Karpas-422 (cell line): Measurements from ENCODE around the gene EIF2A. TPM values are rescaled to one million over a fixed set of nuclear protein-coding genes. Genes with fewer than 3 reads are reported as not detected.
"Not testable (repeated sequence)": the region's sequence is repeated elsewhere in the genome, so short reads cannot be mapped to it uniquely, and the experiment has no call there.

ENCODE experiments used
- DNase-seq: peaks from one replicate; pipeline ENCODE4 v3.0.0-alpha.2; 2015
- H2AFZ ChIP-seq: fragments of 200-600 bp; sonication (generic); 2 replicates; pipeline ENCODE4 v1.6.1; 2014; ENCODE audit warnings: antibody characterized with exemption, low read length, mixed read lengths
- H3K27ac ChIP-seq: fragments of 200-600 bp; sonication (generic); 2 replicates; pipeline ENCODE4 v1.5.1; 2014; ENCODE audit warnings: mild to moderate bottlenecking, low read length, moderate library complexity
- H3K27me3 ChIP-seq: fragments of 200-600 bp; sonication (generic); 2 replicates; pipeline ENCODE4 v1.6.1; 2014; ENCODE audit warnings: low read length, mixed read lengths
- H3K36me3 ChIP-seq: fragments of 200-600 bp; sonication (generic); 2 replicates; pipeline ENCODE4 v1.6.1; 2014; ENCODE audit warnings: low read length, mixed read lengths; ENCODE audit not compliant: insufficient read depth
- H3K4me1 ChIP-seq: fragments of 200-600 bp; sonication (generic); 2 replicates; pipeline ENCODE4 v1.6.1; 2014; ENCODE audit warnings: mild to moderate bottlenecking, low read length, mixed read lengths
- H3K4me2 ChIP-seq: fragments of 200-600 bp; sonication (generic); 2 replicates; pipeline ENCODE4 v1.6.1; 2014; ENCODE audit warnings: low read length, low read depth, mild to moderate bottlenecking; ENCODE audit not compliant: poor library complexity, severe bottlenecking
- H3K4me3 ChIP-seq: fragments of 200-600 bp; sonication (generic); 2 replicates; pipeline ENCODE4 v1.5.1; 2014; ENCODE audit warnings: mild to moderate bottlenecking, antibody characterized with exemption, low read length, mixed read lengths
- H3K79me2 ChIP-seq: fragments of 200-600 bp; sonication (generic); 2 replicates; pipeline ENCODE4 v1.6.1; 2014; ENCODE audit warnings: mild to moderate bottlenecking, low read length, mixed read lengths
- H3K9ac ChIP-seq: fragments of 200-600 bp; sonication (generic); 2 replicates; pipeline ENCODE4 v1.6.0; 2014; ENCODE audit warnings: low read length
- H3K9me2 ChIP-seq: fragments of 200-600 bp; sonication (generic), shearing (Covaris generic); replicated peaks from 2 replicates; pipeline ENCODE4 v1.6.0; 2014; ENCODE audit warnings: mild to moderate bottlenecking, low read length, moderate library complexity; ENCODE audit not compliant: insufficient read depth
- H3K9me3 ChIP-seq: fragments of 300-700, 200-600 bp; sonication (generic); 2 replicates; pipeline ENCODE4 v1.6.1; 2014; ENCODE audit warnings: low read length, mixed read lengths
- H4K20me1 ChIP-seq: fragments of 200-600 bp; sonication (generic); 2 replicates; pipeline ENCODE4 v1.6.1; 2014; ENCODE audit warnings: mild to moderate bottlenecking, antibody characterized with exemption, low read length, low read depth; ENCODE audit not compliant: insufficient read depth
- total RNA-seq: library from RNA; depleted of rRNA; stranded (reverse); fragments of >200 nt; shearing (Covaris generic); gene quantifications from 2 replicates; pipeline ENCODE4 v1.2.3, GENCODE V29; 2014; ENCODE audit warnings: low replicate concordance

EIF2A gene
- total RNA-seq, 1 experiment from 2014 or later = 161 TPM

DNA sequence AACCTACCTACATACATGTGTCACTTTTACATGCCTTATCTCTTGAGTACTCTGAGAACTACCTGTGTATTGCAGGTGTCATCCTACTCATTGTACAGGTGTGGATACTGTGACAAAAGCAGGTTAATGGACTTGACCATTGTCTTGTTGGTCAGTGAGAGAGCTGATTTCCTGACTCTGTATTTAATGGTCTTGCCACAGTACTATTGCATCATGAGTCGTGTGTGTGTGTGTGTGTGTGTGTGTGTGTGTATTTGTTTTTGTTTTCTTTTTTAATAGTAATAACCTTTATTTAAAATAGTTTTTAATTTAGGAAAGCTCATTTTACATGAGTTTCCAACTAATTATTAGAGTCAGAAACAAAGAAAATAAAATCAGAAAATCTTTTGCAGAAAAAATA lies 64.2 kb downstream of the EIF2A start:
- no peak overlapping the region for H3K4me2 ChIP-seq
- peaks cover 45% of the 10 kb centered on the region for H3K4me1 ChIP-seq
- H3K27me3 ChIP-seq = no peaks in the 10 kb centered on the region
- H4K20me1 ChIP-seq = peaks cover 33% of the 10 kb centered on the region; the same call in 1 of the 2 replicates
- H3K4me3 ChIP-seq = no peak overlapping the region
- no peaks in the 10 kb centered on the region for H3K9me3 ChIP-seq
- no peak overlapping the region; the same call in 1 of the 2 replicates for H3K27ac ChIP-seq
- peaks cover 72% of the 10 kb centered on the region for H3K36me3 ChIP-seq
- peaks cover 87% of the 10 kb centered on the region for H3K79me2 ChIP-seq
- H2AFZ ChIP-seq = no peak overlapping the region
- H3K9me2 ChIP-seq = no peaks in the 10 kb centered on the region
- DNase-seq = no peak
- H3K9ac ChIP-seq = no peak overlapping the region

DNA sequence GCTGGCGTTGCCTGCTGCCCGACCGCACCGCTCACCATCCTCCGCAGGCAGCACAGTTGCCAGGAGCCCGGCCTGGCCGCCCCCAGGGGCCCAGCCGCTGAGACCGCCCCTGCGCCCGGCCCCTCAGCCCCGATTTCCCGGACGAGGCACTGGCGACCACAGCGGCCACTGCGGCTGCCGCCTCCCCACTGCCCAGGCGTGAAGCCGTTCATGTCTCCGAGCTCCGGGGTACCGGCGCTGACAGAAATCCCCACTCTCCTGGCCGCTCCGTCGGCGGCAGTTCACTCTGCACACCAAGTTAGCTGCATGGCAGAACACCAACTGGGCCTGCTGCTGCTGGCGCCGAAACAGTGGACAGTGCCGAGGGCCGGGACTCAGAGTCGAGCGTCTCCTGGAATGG lies 65.1 kb downstream of the EIF2A start:
- H3K4me3 ChIP-seq = no peak overlapping the region
- peaks cover 33% of the 10 kb centered on the region; the same call in 1 of the 2 replicates for H4K20me1 ChIP-seq
- H3K9me3 ChIP-seq = no peaks in the 10 kb centered on the region

DNA sequence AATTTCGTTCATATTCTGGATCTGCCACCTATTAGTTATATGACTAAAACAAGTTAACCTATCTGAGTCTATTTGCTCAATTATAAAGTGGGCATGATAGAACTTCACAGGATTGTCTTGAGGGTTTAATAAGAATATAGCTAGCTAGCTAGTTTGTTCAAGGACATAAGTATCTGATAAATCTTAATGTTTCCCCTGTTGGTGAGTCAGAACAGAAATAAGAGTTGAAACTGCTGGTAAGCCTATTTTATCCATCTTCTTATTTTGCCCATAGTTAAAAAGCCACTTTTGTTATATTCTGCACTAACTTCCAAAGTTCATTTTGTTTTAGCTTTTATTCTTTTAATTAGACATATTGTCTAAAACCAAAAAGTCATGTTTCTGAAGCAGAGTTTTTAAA lies 65.9 kb downstream of the EIF2A start:
- no peaks in the 10 kb centered on the region for H3K9me3 ChIP-seq
- H2AFZ ChIP-seq = no peak overlapping the region
- H3K9ac ChIP-seq = no peak overlapping the region
- peaks cover 56% of the 10 kb centered on the region for H3K36me3 ChIP-seq
- H3K4me1 ChIP-seq = peaks cover 32% of the 10 kb centered on the region
- peaks cover 39% of the 10 kb centered on the region; the same call in 1 of the 2 replicates for H4K20me1 ChIP-seq
- no peak for DNase-seq
- no peak overlapping the region for H3K4me3 ChIP-seq
- H3K79me2 ChIP-seq = peaks cover 82% of the 10 kb centered on the region
- H3K4me2 ChIP-seq = no peak overlapping the region
- H3K27ac ChIP-seq = no peak overlapping the region
- H3K27me3 ChIP-seq = no peaks in the 10 kb centered on the region
- H3K9me2 ChIP-seq = no peaks in the 10 kb centered on the region

More for the DNA sequence above, 65.1 kb downstream of the EIF2A start:
- Histone ChIP-seq H3K9ac (no peak overlapping the region), H3K79me2 (peaks cover 82% of the 10 kb centered on the region), H3K27ac (no peak overlapping the region), H2AFZ (no peak overlapping the region), H3K27me3 (no peaks in the 10 kb centered on the region), H3K9me2 (no peaks in the 10 kb centered on the region), H3K4me2 (no peak overlapping the region), H3K36me3 (peaks cover 63% of the 10 kb centered on the region), H3K4me1 (peaks cover 38% of the 10 kb centered on the region)
- DNase-seq = no peak

DNA sequence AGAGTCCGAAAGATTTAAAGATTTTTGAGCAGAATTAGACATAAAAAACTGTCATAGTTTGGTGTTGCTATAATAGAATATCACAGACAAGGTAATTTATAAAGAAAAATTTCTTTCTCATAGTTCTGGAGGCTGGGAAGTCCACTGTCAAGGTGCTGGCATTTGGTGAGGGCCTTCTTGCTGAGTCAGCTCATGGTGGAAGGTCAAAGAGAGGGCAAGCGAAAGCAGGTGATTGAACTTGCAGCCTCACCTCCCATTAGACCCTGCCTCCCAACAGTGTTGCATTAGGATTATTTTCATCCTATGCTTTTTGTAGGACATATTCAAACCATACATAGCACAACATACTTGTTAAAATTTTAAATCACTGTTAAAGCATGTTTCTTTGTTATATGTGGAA lies 66.4 kb downstream of the EIF2A start:
- Histone ChIP-seq H3K9me2 (no peaks in the 10 kb centered on the region), H3K4me3 (no peak overlapping the region), H3K36me3 (peaks cover 54% of the 10 kb centered on the region), H3K9ac (no peak overlapping the region), H3K79me2 (peaks cover 82% of the 10 kb centered on the region), H3K27me3 (no peaks in the 10 kb centered on the region), H3K4me2 (no peak overlapping the region), H2AFZ (no peak overlapping the region), H3K4me1 (peaks cover 27% of the 10 kb centered on the region), H3K27ac (no peak overlapping the region), H4K20me1 (peaks cover 38% of the 10 kb centered on the region; the same call in 1 of the 2 replicates), H3K9me3 (no peaks in the 10 kb centered on the region)
- DNase-seq = no peak

DNA sequence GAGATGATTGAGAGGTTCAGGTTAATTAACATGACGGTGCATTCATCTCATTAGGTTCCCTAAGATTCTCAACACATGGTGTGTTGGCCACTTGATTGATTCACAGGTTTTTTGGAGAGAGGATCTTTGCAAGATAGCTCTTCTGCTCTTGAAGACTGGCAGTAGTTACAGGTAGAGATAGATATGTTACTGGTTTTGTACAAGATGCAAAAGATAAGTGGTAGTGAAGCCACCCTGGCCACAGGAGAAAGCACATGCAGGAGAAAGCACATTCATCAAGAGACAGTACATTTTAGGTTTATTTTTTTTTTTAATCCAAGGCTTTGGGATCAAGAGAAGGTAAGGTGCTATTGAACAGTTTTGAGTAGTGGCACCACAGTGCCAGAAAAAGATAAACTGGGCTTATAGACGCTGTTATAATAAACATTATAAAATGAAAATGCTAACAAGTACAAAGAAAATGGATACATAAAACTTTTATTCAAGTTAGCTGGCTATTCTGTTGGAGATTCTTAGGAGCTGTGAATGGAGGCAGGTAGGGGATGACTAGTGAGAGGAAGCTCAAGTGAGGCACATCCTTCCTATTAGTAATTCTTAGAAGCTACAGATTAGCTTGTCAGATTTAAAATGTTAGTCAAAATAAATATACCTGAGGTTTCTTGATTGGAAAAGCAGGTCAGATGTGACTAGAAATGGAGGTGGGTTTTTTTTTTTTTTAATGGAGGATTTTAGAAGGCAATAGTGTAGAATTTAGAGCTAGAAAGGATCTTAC lies 67.3 kb downstream of the EIF2A start:
- no peaks in the 10 kb centered on the region for H3K9me2 ChIP-seq
- H3K27me3 ChIP-seq = no peaks in the 10 kb centered on the region
- no peak for DNase-seq
- no peaks in the 10 kb centered on the region for H3K9me3 ChIP-seq
- no peak overlapping the region for H3K9ac ChIP-seq
- peaks cover 18% of the 10 kb centered on the region for H3K4me1 ChIP-seq
- no peak overlapping the region for H3K4me2 ChIP-seq
- H2AFZ ChIP-seq = no peak overlapping the region
- peaks cover 59% of the 10 kb centered on the region for H3K36me3 ChIP-seq
- H3K27ac ChIP-seq = no peak overlapping the region
- H3K79me2 ChIP-seq = peaks cover 82% of the 10 kb centered on the region
- H3K4me3 ChIP-seq = no peak overlapping the region
- H4K20me1 ChIP-seq = peaks cover 42% of the 10 kb centered on the region; the same call in 1 of the 2 replicates

DNA sequence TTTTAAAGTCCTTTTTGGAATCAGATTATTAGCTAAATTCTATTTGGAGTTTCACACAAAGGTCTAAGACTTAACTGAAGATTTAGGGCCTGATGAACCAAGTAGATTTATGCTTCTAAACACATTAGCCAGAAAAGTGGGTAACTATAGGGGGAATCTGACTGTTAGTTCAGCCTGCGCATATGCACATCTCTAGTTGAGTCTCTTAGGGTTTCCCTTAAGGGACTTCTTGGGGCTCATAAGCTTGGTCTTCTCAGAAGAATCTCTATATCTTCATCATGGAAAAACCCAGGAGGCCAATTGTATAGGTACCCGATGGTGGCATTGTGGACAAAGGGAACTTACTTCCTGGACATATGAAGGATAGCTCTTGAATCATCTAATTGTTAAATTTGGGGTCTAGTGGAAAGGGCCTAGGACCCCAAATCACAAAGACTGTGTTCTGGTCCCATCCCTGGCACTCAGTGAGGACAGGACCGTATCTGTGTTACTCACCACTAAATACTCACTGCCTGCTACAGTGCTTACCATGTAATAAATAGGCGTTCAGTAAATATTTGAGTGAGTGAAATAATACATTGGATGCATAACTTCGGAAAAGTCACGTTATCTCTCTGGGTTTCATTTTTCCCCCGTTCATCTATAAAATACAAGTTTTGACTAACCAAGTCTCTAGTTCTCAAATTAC lies 73.6 kb downstream of the EIF2A start:
- peaks cover 83% of the 10 kb centered on the region for H3K79me2 ChIP-seq
- peaks cover 4% of the 10 kb centered on the region for H3K4me1 ChIP-seq
- H3K9me3 ChIP-seq = no peaks in the 10 kb centered on the region

DNA sequence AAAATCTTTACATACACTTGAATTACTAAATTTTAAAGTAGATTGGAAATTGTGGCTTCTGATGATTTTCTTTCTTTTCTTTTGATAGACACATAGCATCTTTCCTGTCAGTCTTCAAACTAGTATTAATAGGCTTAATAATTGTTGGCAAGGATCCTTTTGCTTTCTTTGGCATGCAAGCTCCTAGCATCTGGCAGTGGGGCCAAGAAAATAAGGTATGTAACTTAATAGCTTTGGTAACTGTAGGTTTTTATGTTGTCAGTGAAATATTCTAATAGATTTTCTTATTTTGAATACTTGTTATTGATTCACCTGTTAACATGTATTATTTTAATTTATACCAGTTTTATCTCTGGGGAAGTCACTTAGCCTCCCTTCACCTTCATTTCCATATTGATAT lies 76.4 kb downstream of the EIF2A start:
- peaks cover 75% of the 10 kb centered on the region for H3K79me2 ChIP-seq
- peaks cover 56% of the 10 kb centered on the region for H3K36me3 ChIP-seq

More for the DNA sequence above, 73.6 kb downstream of the EIF2A start:
- Histone ChIP-seq H3K27ac (no peak overlapping the region), H3K36me3 (peaks cover 35% of the 10 kb centered on the region), H3K27me3 (no peaks in the 10 kb centered on the region), H3K9ac (no peak overlapping the region), H3K4me2 (no peak overlapping the region), H3K4me3 (no peak overlapping the region), H4K20me1 (peaks cover 49% of the 10 kb centered on the region), H3K9me2 (no peaks in the 10 kb centered on the region), H2AFZ (no peak overlapping the region)
- no peak for DNase-seq

DNA sequence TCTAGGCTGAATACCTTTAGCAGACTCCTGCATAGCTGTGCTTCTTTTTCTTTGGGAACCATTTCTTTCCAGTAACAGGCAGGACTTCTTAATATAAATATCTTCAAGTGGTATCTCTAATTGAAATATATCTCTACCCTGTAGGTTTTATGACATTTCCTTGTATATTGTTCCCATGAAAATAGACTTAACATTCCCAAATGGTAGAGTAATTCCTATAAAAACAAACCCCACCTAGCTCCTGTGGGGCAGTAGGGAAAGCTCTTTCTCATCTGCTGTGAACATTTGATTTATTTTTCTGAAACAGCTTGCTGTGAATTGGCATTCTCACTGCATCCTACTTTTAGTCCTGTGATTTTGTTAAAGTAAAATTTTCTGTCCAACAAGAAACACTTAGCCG lies 77.4 kb downstream of the EIF2A start:
- DNase-seq = no peak
- Histone ChIP-seq H3K4me3 (no peak overlapping the region), H3K79me2 (peaks cover 65% of the 10 kb centered on the region), H3K4me1 (no peaks in the 10 kb centered on the region; the same call in 1 of the 2 replicates), H3K27ac (no peak overlapping the region), H2AFZ (no peak overlapping the region), H3K9ac (no peak overlapping the region), H3K36me3 (peaks cover 47% of the 10 kb centered on the region), H3K27me3 (no peaks in the 10 kb centered on the region), H3K9me2 (no peaks in the 10 kb centered on the region), H4K20me1 (peaks cover 41% of the 10 kb centered on the region), H3K9me3 (no peaks in the 10 kb centered on the region), H3K4me2 (no peak overlapping the region)

More for the DNA sequence above, 76.4 kb downstream of the EIF2A start:
- H3K9me2 ChIP-seq, H3K27ac ChIP-seq, H2AFZ ChIP-seq, H3K4me3 ChIP-seq, H3K9me3 ChIP-seq, H3K4me2 ChIP-seq, H3K4me1 ChIP-seq, H3K9ac ChIP-seq, H3K27me3 ChIP-seq, DNase-seq: not testable (repeated sequence)
- peaks cover 50% of the 10 kb centered on the region for H4K20me1 ChIP-seq
